GM12878 (cell line): ENCODE results near the gene KLF6. TPM values are rescaled to one million over a fixed set of nuclear protein-coding genes. Genes with fewer than 3 reads are reported as not detected.

Experiments used
- ATAC-seq: fragments of 200-7000 bp; cut with Tn5 transposase; 3 replicates; pipeline ENCODE4 v1.9.1; 2020; ENCODE audit warnings: mild to moderate bottlenecking, moderate library complexity
- BruUV-seq: library from RNA; stranded (reverse); fragments of 400-500 nt; replicated peaks from 2 replicates; lab custom pipeline; 2021; lab: Mats Ljungman, UMichigan
- CTCF ChIA-PET: fragments of 300-600 bp; sonication (Branson Sonifier 250); formaldehyde crosslinking; extraction: SDS; loops from one replicate; lab custom pipeline; 2021; ENCODE audit warnings: inconsistent platforms; lab: Yijun Ruan, JAX
- POLR2A ChIA-PET: fragments of 350-600 bp; formaldehyde crosslinking; extraction: SDS; loops from one replicate; lab custom pipeline; 2021; ENCODE audit warnings: inconsistent platforms; lab: Charles Lee
- RAD21 ChIA-PET: fragments of 300-600 bp; sonication (Branson Sonifier 250); formaldehyde crosslinking; loops from one replicate; lab custom pipeline; 2023; ENCODE audit warnings: antibody characterized with exemption; ENCODE audit not compliant: unreplicated experiment; lab: Charles Lee
- SMC1A ChIA-PET: fragments of 300-600 bp; sonication (Branson Sonifier 250); formaldehyde crosslinking; loops from one replicate; lab custom pipeline; 2023; ENCODE audit not compliant: unreplicated experiment, uncharacterized antibody; lab: Charles Lee
- DNase-seq: peaks from one replicate; pipeline ENCODE4 v3.0.0-alpha.2; 2011; ENCODE audit warnings: low read depth, low spot score
- FAIRE-seq: peaks from 3 replicates; lab custom pipeline; 2011; peaks lifted over from hg19 to GRCh38; lab: Jason Lieb, UNC
- H2AFZ ChIP-seq: 2 replicates; pipeline ENCODE4 v1.6.0; 2011; ENCODE audit warnings: low read depth, low read length, control low read depth; ENCODE audit not compliant: control insufficient read depth
- H3K27ac ChIP-seq: 2 replicates; pipeline ENCODE4 v1.5.1; 2011; ENCODE audit warnings: control low read depth; ENCODE audit not compliant: control insufficient read depth, insufficient read depth
- H3K27me3 ChIP-seq, 2 experiments: replicated peaks in 1 of 2; 2 replicates each; pipeline versions ENCODE4 v1.6.0 to v1.6.1; 2011; ENCODE audit warnings: low read length in 1 of 2; ENCODE audit not compliant: control insufficient read depth in 2 of 2, insufficient read depth in 2 of 2
- H3K36me3 ChIP-seq, 2 experiments: 2 replicates each; pipeline ENCODE4 v1.5.1; 2011; ENCODE audit warnings: low read length in 1 of 2; ENCODE audit not compliant: control insufficient read depth in 2 of 2, insufficient read depth in 2 of 2
- H3K4me1 ChIP-seq: 2 replicates; pipeline ENCODE4 v1.6.1; 2011; ENCODE audit warnings: mild to moderate bottlenecking, low read length, moderate library complexity, mixed read lengths; ENCODE audit not compliant: control insufficient read depth, insufficient read depth
- H3K4me2 ChIP-seq: 2 replicates; pipeline ENCODE4 v1.6.0; 2011; ENCODE audit warnings: control low read depth; ENCODE audit not compliant: control insufficient read depth, insufficient read depth
- H3K4me3 ChIP-seq: fragments of 200-600 bp; sonication (generic); 2 replicates; pipeline ENCODE4 v1.5.1; 2016
- H3K79me2 ChIP-seq: 2 replicates; pipeline ENCODE4 v1.6.0; 2011; ENCODE audit warnings: low read length; ENCODE audit not compliant: control insufficient read depth, insufficient read depth
- H3K9ac ChIP-seq: 2 replicates; pipeline ENCODE4 v1.8.0; 2011; ENCODE audit warnings: low read length, control low read depth, mixed read lengths; ENCODE audit not compliant: control insufficient read depth, insufficient read depth
- H3K9me3 ChIP-seq: replicated peaks from 3 replicates; pipeline ENCODE4 v1.5.1; 2011; ENCODE audit warnings: mild to moderate bottlenecking, low read length; ENCODE audit not compliant: control insufficient read depth, insufficient read depth
- H4K20me1 ChIP-seq: 2 replicates; pipeline ENCODE4 v1.6.0; 2011; ENCODE audit not compliant: control insufficient read depth, insufficient read depth
- CREB1 ChIP-seq: IDR thresholded peaks from 2 replicates; pipeline ENCODE4 v1.6.1; 2012; ENCODE audit warnings: low read depth, mild to moderate bottlenecking, inconsistent platforms
- EED ChIP-seq: sonication (generic); IDR thresholded peaks from 2 replicates; pipeline ENCODE4 v1.6.1; 2016; ENCODE audit warnings: antibody characterized with exemption, low read depth
- GATAD2B ChIP-seq: fragments of 450-650 bp; conservative IDR thresholded peaks from 2 replicates; pipeline ENCODE4 v1.6.1; 2017; ENCODE audit warnings: low read depth, mild to moderate bottlenecking, moderate library complexity
- JUND ChIP-seq: IDR thresholded peaks from 2 replicates; pipeline ENCODE4 v1.6.1; 2012; ENCODE audit warnings: low read depth, mild to moderate bottlenecking, low read length, improper control_type of control experiment, moderate library complexity
- MEF2B ChIP-seq: fragments of 450-650 bp; IDR thresholded peaks from 2 replicates; pipeline ENCODE4 v1.6.1; 2018; ENCODE audit warnings: mild to moderate bottlenecking, moderate library complexity; ENCODE audit not compliant: partially characterized antibody, poor library complexity, severe bottlenecking
- RUNX3 ChIP-seq: IDR thresholded peaks from 2 replicates; pipeline ENCODE4 v1.6.1; 2012; ENCODE audit warnings: low read length, inconsistent platforms
- TAF1 ChIP-seq: IDR thresholded peaks from 2 replicates; pipeline ENCODE4 v1.6.1; 2011; ENCODE audit warnings: mild to moderate bottlenecking, low read depth, low read length, borderline replicate concordance
- TBL1XR1 ChIP-seq: IDR thresholded peaks from 2 replicates; pipeline ENCODE4 v1.6.1; 2012; ENCODE audit warnings: low read depth, low read length, improper control_type of control experiment
- YBX1 ChIP-seq: fragments of 450-650 bp; IDR thresholded peaks from 2 replicates; pipeline ENCODE4 v1.6.1; 2016; ENCODE audit warnings: antibody characterized with exemption
- WGBS: methylation state at CpG from one replicate; pipeline ENCODE4 v1.1.6; 2016; ENCODE audit warnings: low lambda C conversion rate; ENCODE audit not compliant: insufficient replicate concordance, insufficient coverage; ENCODE audit errors: missing lambda C conversion rate; 5-methylcytosine and 5-hydroxymethylcytosine counted together
- in situ Hi-C: fragments of 300-500 bp; cut with MboI; formaldehyde crosslinking; loops from 9 replicates; pipeline ENCODE4 v1.14.3; 2018; ENCODE audit warnings: mixed read lengths
- intact Hi-C: fragments of 100-400 bp; cut with micrococcal nuclease; formaldehyde crosslinking; loops from one replicate; pipeline ENCODE4 v1.14.2; 2022; ENCODE audit not compliant: unreplicated experiment
- polyA plus RNA-seq, 11 experiments: library from polyadenylated mRNA; depleted of rRNA in 4 of 11; unstranded in 6 of 11; stranded (reverse) in 5 of 11; fragments of >200 nt; fragmentation: Nextera tagmentation in 4 of 11; fragmentation: Illumina TruSeq in 1 of 11; extraction: Ambion mirVana in 4 of 11; extraction: Trizol in 1 of 11; gene quantifications; 1 replicate in 1 of 11; 2 replicates in 10 of 11; pipeline versions ENCODE4 v1.2.1 to v1.2.3, GENCODE V29; 2011 to 2016; ENCODE audit warnings: inconsistent platforms in 2 of 11, missing spikeins in 2 of 11, low read depth in 1 of 11
- total RNA-seq, 4 experiments: library from RNA; depleted of rRNA in 3 of 4; stranded (reverse); fragments of >200 nt in 3 of 4; fragmentation: Illumina TruSeq in 1 of 4; extraction: Trizol in 1 of 4; gene quantifications; 2 replicates each; pipeline versions ENCODE4 v1.2.1 to v1.2.3, GENCODE V29; 2013 to 2021

Gene KLF6
- total and polyA plus RNA-seq, 10 of the 15 experiments (the other 5 are each of a cell fraction or from before 2014, with no cell fraction given) = 7.4 to 54.1 (median 23.5) TPM

- TF ChIP-seq GATAD2B (no peak), MEF2B (no peak), TBL1XR1 (no peak), YBX1 (no peak)
These were observed 18.8 kb downstream of the KLF6 start (continued) for GRCh38 chr10:3766046-3766756.

- H3K79me2 ChIP-seq = no peaks in the 10 kb centered on the region
- intact Hi-C loops = no loop called here
- BruUV-seq = no TSS peak
- TF ChIP-seq JUND (no peak), RUNX3 (peak; percentile 81), CREB1 (peak; percentile 44; the same call in 1 of the 2 replicates), EED (peak; percentile 45; the same call in 1 of the 2 replicates), TAF1 (peak; percentile 21; the same call in 1 of the 2 replicates)
- TF ChIP-seq, all 136 proteins: peak for 4
- H3K4me3 ChIP-seq = no peak overlapping the region
- FAIRE-seq = no peak
- H3K4me2 ChIP-seq = peak overlapping the region; percentile 65
- H3K4me1 ChIP-seq = peaks cover 32% of the 10 kb centered on the region
- no peaks in the 10 kb centered on the region for H3K27me3 ChIP-seq
- SMC1A ChIA-PET = interaction anchor here (1.2 to 3.7 kb wide), 5 partner anchors 9 to 18 kb away, joined by 3 to 15 read pairs (median 3); no protein-coding TSS in a partner anchor
- H4K20me1 ChIP-seq = no peaks in the 10 kb centered on the region
- RAD21 ChIA-PET = no interaction called here
- CTCF ChIA-PET = interaction anchor here (1.2 kb wide), 1 partner anchor 17 kb away, joined by 5 read pairs; no protein-coding TSS in a partner anchor
- H3K9ac ChIP-seq = no peak overlapping the region
- ATAC-seq = no peak
- no peaks in the 10 kb centered on the region for H3K36me3 ChIP-seq
- peaks cover 9% of the 10 kb centered on the region; the same call in 2 of the 3 replicates for H3K9me3 ChIP-seq
- H2AFZ ChIP-seq = peak overlapping the region; percentile 85
- no peak overlapping the region for H3K27ac ChIP-seq
- in situ Hi-C loops = no loop called here
- POLR2A ChIA-PET = no interaction called here
- WGBS = 59% methylated on average over 6 of the region's 6 CpGs
- no peak for DNase-seq
These were observed 19.9 kb downstream of the KLF6 start for GRCh38 chr10:3765146-3765545.
